Stimulated activated CD4-positive, alpha-beta T cell treated with anti-CD3 and anti-CD28 coated beads, Interleukin-12 subunit alpha, Interleukin-12 subunit beta, amount 100 ng/mL, for 48 hours (primary cell): ENCODE measurements around the gene RRBP1.
"Not testable (repeated sequence)": the region's sequence is repeated elsewhere in the genome, so short reads cannot be mapped to it uniquely, and the experiment has no call there.

ENCODE experiments used
- DNase-seq, 3 donors: peaks; one replicate each; pipeline ENCODE4 v3.0.0-alpha.2; 2020; ENCODE audit warnings: low read depth in 2 of 3, low spot score in 1 of 3

The RRBP1 gene

GRCh38 chr20:17662333-17663039 lies 19.6 kb downstream of the RRBP1 start:
- no peak for DNase-seq

GRCh38 chr20:17661121-17661744 lies 20.8 kb downstream of the RRBP1 start:
- no peak for DNase-seq

DNA sequence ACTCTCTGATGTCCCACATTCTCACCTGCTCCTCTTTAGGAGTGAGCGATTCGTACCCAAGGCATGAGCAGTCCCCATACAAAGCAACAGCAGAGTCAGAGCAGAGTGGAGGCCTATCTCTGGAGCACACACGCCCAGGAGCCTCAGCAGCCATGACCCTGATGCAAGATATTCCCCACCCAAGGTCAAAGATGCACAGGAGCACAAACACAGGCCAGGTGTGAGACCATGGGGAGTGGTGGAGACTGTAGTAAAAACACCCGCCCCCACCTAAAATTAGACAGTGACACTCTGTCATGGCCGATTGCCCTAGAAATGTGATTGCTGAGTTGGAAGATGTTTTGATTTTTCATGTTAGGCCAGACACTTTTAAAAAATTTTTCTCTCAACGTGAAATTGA lies 21.4 kb downstream of the RRBP1 start:
- DNase-seq: no peak

- DNase-seq: no peak
Observed at GRCh38 chr20:17659801-17660200, 22.2 kb downstream of the RRBP1 start.

GRCh38 chr20:17659344-17659743 lies 22.7 kb downstream of the RRBP1 start:
- not testable (repeated sequence) for DNase-seq

GRCh38 chr20:17658648-17658993 lies 23.4 kb downstream of the RRBP1 start:
- no peak for DNase-seq

DNA sequence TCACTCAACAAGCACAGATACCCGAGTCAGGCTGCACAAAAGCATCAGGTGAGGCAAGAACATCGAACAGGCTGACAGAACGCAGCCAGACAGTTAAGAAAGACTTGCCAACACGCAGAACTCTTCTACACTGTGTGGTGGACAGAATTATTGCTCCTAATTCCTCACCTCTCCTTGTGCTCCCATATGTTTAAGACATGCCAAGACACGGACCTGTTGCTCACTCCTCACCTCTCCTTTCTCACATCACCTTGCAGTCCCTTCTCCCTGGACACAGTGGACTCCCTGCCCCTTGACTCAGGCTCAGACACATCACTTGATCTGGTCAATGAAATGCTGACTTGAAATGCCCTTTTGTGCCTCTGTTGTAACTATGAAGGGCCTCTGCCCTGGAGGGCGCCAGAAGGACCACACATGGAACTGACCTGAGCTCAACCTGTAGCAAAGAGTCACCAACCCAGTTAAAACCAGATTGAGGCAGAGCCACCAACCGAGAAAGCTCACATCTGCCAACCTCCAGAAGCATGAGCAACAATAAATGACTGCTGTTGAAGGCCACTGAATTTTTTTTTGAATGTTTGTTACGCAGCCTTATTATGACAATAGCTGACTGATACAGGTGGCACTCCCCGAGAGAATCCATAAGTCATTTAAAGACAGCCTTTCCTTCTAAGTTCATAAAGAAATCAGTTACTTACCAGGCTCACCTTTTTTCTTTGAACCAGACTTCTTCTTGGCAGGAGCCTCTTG lies 24.0 kb downstream of the RRBP1 start:
- DNase-seq: no peak

DNA sequence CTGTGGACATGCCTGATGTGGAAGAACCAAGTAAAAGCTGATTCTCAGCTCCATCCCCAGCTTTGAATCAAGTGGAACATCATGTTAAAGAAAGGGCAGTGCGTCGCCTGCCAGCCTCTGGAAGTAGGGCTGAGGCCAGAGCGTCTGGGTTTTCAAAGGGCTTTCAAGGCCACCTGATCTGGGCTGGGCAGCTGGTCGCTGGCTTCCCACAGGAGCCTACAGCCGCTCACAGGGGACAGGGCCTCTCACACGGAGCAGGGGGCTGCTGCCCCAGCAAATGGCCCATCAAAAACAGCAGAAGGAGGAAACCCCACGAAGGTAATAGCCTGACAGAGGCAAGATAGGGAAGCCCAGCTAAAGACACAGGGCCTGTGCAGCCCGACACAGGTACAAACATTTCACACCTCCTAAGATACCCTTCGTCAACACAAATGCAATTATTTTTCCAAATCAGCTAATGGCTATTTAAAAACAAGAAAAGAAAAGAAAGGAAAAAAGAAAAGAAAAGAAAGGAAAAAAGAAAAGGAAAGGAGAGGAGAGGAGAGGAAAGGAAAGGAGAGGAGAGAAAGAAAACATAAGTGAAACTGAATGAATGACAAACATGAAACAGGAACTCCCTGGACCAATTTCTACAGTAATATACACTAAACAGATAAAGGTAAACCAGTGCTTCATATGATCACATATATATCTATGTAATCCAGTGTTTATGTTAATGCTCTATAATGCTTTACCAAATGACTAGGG lies 24.8 kb downstream of the RRBP1 start:
- DNase-seq: no peak

DNA sequence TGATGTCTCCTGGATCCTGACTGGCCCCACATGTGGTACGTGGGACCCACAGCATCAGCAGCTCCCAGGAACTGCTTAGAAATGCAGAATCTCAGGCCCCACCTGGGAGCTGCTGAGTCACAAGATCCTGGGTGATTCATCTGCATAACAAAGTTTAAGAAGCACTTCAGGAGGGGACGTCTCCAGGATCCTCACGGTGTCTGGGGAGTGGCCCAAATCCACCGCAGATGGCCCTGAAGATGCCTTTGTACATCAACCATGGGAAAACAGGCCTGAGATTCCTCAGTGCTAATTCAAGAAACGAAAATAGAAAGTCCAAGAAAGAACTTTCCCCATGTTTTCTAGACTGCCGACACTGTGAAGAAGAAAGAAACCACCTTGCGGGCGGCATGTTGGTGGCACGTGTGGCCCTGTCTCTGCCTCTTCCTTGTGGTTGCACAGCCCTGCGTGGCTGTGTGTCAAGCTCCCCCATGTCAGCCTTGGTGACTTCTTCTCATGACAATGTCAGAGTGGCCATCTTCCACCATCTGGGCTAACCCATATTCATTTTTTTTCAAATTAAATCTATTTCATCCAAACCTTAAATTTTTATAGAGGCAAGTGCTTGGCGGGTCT lies 26.1 kb downstream of the RRBP1 start:
- DNase-seq: no peak

- DNase-seq: no peak
Observed at GRCh38 chr20:17655286-17655651, 26.8 kb downstream of the RRBP1 start.

DNA sequence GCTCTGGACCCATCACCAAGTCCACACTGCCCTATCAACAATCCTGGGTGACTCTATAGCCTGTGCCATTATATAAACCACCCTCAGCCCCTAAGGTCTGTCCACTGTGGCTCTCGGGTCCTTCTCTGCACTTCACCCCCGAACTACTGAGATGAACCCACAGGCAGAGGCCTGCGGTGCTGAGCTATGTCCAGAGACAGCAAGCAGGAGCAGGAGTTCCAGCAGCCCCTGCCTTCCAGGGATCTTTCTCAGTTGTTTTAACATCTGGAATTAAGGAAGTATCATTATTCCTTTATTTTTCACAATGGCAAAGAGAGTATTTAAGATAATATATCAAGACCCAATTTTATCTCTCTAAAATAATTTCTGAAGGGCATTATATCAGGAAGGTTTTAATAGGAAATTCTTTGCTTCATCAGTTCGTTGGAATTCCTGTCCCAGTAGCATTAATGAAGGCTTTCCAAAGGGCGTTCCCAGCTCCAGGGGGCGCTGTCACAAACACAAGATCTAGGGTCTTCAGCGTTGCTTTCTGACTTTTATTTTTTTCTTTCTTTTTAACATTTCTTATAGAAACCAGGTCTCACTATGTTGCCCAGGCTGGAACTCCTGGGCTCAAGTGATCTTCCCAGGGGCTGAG lies 27.3 kb downstream of the RRBP1 start:
- DNase-seq: no peak

DNA sequence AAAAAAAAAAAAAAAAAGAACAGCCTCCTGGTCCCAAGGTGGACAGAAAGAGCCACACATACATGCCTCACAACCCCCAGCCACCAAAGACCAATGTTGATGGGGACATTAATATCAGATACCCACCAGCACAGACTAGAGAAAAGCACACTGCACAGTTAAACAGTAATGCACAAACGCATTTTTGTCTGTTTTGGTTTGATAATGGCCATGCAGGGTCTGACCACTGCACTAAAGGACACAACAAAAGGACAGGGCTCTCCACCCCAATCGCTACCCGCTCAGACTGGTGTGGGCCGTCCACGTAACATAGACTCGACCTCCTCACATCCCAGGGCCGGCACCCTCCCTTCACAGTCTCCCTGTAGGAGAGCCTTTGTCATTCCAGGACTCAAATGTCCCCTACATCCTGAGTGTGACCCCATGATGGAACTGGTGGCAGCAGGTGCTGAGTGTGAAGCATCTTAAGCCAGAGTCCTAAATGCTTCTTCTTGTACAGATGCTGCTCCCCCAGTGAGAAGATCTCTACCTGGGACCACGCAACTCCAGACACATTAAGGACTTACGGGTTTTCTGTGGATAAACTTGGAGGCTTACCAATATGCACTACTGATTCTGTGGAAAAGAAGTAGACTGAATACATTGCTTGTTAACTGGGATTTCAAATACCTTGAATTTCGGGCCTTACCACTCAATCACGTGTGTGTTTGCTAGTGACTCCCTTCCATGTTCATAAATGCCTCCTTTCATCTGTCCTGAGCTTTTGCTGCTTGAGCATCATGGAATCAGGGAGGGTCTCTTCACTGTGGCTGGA lies 28.0 kb downstream of the RRBP1 start:
- no peak for DNase-seq

GRCh38 chr20:17652411-17652810 lies 29.6 kb downstream of the RRBP1 start:
- no peak for DNase-seq

- no peak for DNase-seq
Observed at GRCh38 chr20:17651760-17652388, 30.2 kb downstream of the RRBP1 start.

DNA sequence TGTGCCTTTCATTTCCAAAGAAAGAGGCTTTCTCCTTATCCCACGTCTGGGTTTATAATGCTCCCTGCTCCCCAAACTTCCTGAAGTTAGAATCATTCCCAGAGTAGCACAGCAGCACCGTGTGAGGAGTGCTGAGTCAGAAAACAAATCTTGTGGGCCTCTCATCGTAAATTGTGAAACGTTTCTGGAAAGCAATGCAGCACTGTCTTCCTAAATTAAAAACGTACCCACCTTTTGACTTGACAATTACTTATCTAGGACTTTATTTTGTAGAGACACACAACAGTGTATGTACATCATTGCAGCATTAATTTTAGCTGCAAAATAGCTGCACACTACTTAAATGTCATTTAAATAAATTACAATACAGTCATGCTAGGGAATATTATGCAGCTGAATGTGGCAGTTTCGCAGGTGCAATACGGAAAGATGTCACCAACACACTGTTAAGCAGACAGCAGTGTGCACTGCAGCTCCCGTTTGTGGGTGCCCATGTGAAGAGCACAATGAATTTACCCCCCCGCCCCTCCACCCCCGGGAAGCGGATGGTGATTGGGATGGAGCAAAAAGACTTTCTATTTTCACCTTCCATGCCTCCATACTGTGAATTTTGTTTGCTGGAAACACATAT lies 30.8 kb downstream of the RRBP1 start:
- DNase-seq: no peak

DNA sequence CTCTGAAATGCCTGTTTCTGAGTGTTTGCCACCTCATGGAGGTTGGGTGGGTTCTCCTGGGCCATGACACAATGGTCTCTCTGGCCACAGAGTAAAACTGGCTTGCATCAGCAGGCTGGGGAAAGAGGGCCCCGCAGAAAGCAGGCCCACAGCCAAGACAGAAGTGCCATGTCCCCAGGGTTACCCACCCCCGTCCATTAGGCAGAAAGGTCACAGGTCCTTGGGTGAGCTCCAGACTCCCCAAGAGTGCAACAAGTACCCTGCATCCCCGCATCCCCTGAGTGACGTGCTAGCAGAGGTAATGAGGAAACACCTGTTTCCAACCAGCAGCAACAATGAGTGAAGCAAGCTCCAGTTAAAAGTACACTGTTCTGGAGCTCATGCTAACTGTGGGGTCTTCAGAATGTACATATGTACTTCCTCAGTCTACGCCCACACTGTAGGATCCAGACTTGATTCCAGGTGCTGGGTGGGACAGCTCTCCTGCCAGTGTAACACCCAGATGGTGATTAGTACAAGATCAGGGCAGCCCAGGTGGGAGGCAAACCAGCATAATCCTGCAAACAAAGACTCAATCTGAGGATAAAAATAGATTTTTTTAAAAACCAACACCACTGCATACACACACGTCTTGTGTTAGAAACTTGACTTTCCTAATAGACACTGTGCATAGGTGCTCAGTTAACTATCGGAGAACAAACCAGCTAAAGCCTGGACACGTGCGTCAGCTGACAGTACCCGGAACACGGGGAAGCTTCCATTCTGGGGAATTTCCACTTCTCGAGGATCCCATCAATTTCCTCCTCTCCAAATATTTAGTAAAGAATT lies 31.5 kb downstream of the RRBP1 start:
- no peak for DNase-seq

DNA sequence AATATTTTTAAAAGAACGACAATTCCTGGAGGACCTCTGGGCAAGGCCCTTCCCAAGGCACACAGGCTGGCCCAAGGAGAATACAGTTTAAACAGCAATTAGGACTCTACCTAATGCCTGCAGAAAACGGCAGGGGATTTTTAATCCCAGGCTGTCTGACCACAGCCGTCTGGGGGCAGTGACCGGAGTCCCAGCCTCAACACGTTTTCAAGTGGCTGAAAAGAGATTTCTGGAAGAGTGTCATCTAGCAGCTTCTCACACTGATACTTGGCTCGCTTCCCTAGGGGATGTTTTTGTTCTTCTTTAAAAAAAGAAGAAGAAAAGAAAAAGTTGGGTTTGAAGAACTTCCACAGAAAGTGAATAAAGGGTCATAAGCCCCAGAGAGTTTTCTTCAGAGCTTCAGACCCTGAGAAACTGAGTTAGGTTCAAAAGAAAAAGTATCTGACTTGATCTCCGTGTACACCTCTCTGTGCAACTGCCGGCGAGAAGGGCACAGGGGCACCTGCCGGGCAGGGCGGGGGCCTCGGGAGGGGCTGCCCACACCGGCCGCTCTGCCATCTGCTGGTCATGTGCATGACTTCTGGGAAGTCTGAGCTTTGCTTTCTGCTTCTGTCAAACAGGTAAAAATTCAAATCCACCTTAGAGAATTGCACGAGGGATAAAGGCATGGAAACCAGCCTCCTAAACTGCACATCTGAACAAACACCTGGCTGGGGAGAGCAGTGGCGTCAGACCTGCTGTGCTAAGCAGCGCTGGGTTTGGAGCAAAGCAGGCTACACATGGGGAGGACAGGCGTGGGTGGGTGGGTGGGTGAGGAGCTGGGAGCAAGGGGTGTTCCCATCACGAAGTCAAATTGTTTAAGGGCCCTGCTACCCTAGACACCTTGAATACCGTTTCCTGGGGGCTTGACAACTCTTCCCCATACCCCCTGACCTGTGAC lies 33.0 kb downstream of the RRBP1 start:
- peak in 1 of 3 donors; percentile 8 for DNase-seq
